GM12878 (cell line): Measurements from ENCODE around the gene IFNLR1.

Experiments
- ATF3 ChIP-seq: IDR thresholded peaks from 2 replicates; pipeline ENCODE4 v1.6.1; 2011; ENCODE audit warnings: low read depth, mild to moderate bottlenecking, low read length, moderate library complexity, borderline replicate concordance; ENCODE audit errors: extremely low read depth
- CTCF ChIP-seq, 3 experiments: IDR thresholded peaks in 2 of 3; conservative IDR thresholded peaks in 1 of 3; 2 replicates each; pipeline ENCODE4 v1.5.1; 2011; ENCODE audit warnings: low read depth in 3 of 3, low read length in 3 of 3, mild to moderate bottlenecking in 3 of 3, control low read depth in 2 of 3, moderate library complexity in 2 of 3, inconsistent platforms in 1 of 3, mixed read lengths in 1 of 3; ENCODE audit not compliant: control insufficient read depth in 2 of 3, insufficient read depth in 1 of 3; ENCODE audit errors: extremely low read depth in 1 of 3
- EP300 ChIP-seq, 2 experiments: fragments of 150-350 bp in 1 of 2; IDR thresholded peaks; 2 replicates each; pipeline ENCODE4 v1.6.1; 2011 to 2012; ENCODE audit warnings: low read depth in 2 of 2, low read length in 2 of 2, borderline replicate concordance in 1 of 2, improper control_type of control experiment in 1 of 2, inconsistent platforms in 1 of 2; ENCODE audit not compliant: control insufficient read depth in 1 of 2
- IKZF2 ChIP-seq, 2 experiments: fragments of 450-650 bp; IDR thresholded peaks; 2 replicates each; pipeline ENCODE4 v1.6.1; 2017; ENCODE audit warnings: mild to moderate bottlenecking in 2 of 2, moderate library complexity in 2 of 2
- POLR2AphosphoS5 ChIP-seq: IDR thresholded peaks from 2 replicates; pipeline ENCODE4 v1.6.1; 2011; ENCODE audit warnings: mild to moderate bottlenecking, low read length, inconsistent platforms
- REST ChIP-seq: IDR thresholded peaks from 2 replicates; pipeline ENCODE4 v1.6.1; 2012; ENCODE audit warnings: mild to moderate bottlenecking, low read depth, low read length
- SMAD1 ChIP-seq: fragments of 450-650 bp; IDR thresholded peaks from 2 replicates; pipeline ENCODE4 v1.6.1; 2018; ENCODE audit warnings: mild to moderate bottlenecking, low read depth; ENCODE audit not compliant: partially characterized antibody
- SP1 ChIP-seq: IDR thresholded peaks from one replicate; pipeline ENCODE4 v1.6.1; 2011; ENCODE audit warnings: low read depth, low read length
- TAF1 ChIP-seq: IDR thresholded peaks from 2 replicates; pipeline ENCODE4 v1.6.1; 2011; ENCODE audit warnings: mild to moderate bottlenecking, low read depth, low read length, borderline replicate concordance
- ZNF274 ChIP-seq: IDR thresholded peaks from one replicate; pipeline ENCODE4 v1.8.0; 2011; ENCODE audit not compliant: insufficient read length, insufficient read depth

GRCh38 chr1:24207709-24208108 is 20.6 kb upstream of the IFNLR1 start:
- TF ChIP-seq TAF1: no peak
- no peak for TF ChIP-seq ZNF274
- TF ChIP-seq ATF3: no peak
- no peak for TF ChIP-seq SP1
- no peak for TF ChIP-seq REST
- TF ChIP-seq CTCF (IDR thresholded peaks at IDR 0.05 in 2 of 3, conservative IDR thresholded peaks at IDR 0.05 in 1 of 3; ENCODE audit: control insufficient read depth in 2 of 3, extremely low read depth in 1 of 3, insufficient read depth in 1 of 3, low read depth in 3 of 3, low read length in 3 of 3): no peak
- no peak for TF ChIP-seq POLR2AphosphoS5
- TF ChIP-seq SMAD1: no peak
- no peak for TF ChIP-seq IKZF2 (IDR thresholded peaks at IDR 0.05)
- no peak for TF ChIP-seq EP300 (IDR thresholded peaks at IDR 0.05; ENCODE audit: borderline replicate concordance in 1 of 2, control insufficient read depth in 1 of 2, low read depth in 2 of 2, low read length in 2 of 2)
